NCI-H446 (cell line): Measurements from ENCODE around the gene JMJD1C.
"Not testable (repeated sequence)": the region's sequence is repeated elsewhere in the genome, so short reads cannot be mapped to it uniquely, and the experiment has no call there.

Source experiments
- DNase-seq, 2 experiments: peaks; one replicate each; lab custom pipeline; 2025; lab: John Stamatoyannopoulos, UW

JMJD1C gene

GRCh38 chr10:63292847-63293246, 172.9 kb downstream of the JMJD1C start:
- not testable (repeated sequence) for DNase-seq

GRCh38 chr10:63288170-63288569, 177.6 kb downstream of the JMJD1C start:
- DNase-seq: no peak

GRCh38 chr10:63286754-63287264, 179.0 kb downstream of the JMJD1C start:
- no peak for DNase-seq

GRCh38 chr10:63286340-63286739, 179.4 kb downstream of the JMJD1C start:
- DNase-seq: no peak

- DNase-seq: not testable (repeated sequence)
These were observed 181.9 kb downstream of the JMJD1C start for GRCh38 chr10:63283901-63284300.

GRCh38 chr10:63283093-63283492, 182.7 kb downstream of the JMJD1C start:
- DNase-seq: no peak

- no peak for DNase-seq
These were observed 183.8 kb downstream of the JMJD1C start for GRCh38 chr10:63281967-63282366.

GRCh38 chr10:63280386-63280785, 185.4 kb downstream of the JMJD1C start:
- no peak for DNase-seq

GRCh38 chr10:63275094-63275493, 190.7 kb downstream of the JMJD1C start:
- DNase-seq: no peak

- DNase-seq: no peak
These were observed 192.2 kb downstream of the JMJD1C start for GRCh38 chr10:63273577-63273976.

- peak; percentile 70 to 88 for DNase-seq
These were observed 196.8 kb downstream of the JMJD1C start for GRCh38 chr10:63268798-63269503.

GRCh38 chr10:63268149-63268797, 197.5 kb downstream of the JMJD1C start:
- peak in 1 of 2 experiments; percentile 8 for DNase-seq

- peak in 1 of 2 experiments; percentile 26 for DNase-seq
These were observed 198.2 kb downstream of the JMJD1C start for GRCh38 chr10:63267414-63268148.

- DNase-seq: no peak
These were observed 199.1 kb downstream of the JMJD1C start for GRCh38 chr10:63266391-63267316.

GRCh38 chr10:63265683-63266235, 200.0 kb downstream of the JMJD1C start:
- no peak for DNase-seq

GRCh38 chr10:63265222-63265617, 200.6 kb downstream of the JMJD1C start:
- DNase-seq: peak in 1 of 2 experiments; percentile 15

- DNase-seq: peak in 1 of 2 experiments; percentile 1
These were observed 201.1 kb downstream of the JMJD1C start for GRCh38 chr10:63264617-63265221.

- no peak for DNase-seq
These were observed 203.2 kb downstream of the JMJD1C start for GRCh38 chr10:63262430-63263073.

GRCh38 chr10:63261496-63261895, 204.3 kb downstream of the JMJD1C start:
- no peak for DNase-seq

GRCh38 chr10:63260860-63261251, 204.9 kb downstream of the JMJD1C start:
- no peak for DNase-seq
